A549 treated with dexamethasone at 1 μM for 4 hours (cell line): ENCODE data around the gene STRBP. TPM values are rescaled to one million over a fixed set of nuclear protein-coding genes. Genes with fewer than 3 reads are reported as not detected.

Experiments used
- total RNA-seq: library from RNA; stranded (reverse); fragments of 200-300 nt; extraction: Qiagen RNA extraction; gene quantifications from 5 replicates; pipeline ENCODE4 v1.2.3, GENCODE V29; 2022

Gene STRBP
- 16.2 to 17.9 TPM (median 16.5 TPM) in 5 replicates for total RNA-seq

DNA sequence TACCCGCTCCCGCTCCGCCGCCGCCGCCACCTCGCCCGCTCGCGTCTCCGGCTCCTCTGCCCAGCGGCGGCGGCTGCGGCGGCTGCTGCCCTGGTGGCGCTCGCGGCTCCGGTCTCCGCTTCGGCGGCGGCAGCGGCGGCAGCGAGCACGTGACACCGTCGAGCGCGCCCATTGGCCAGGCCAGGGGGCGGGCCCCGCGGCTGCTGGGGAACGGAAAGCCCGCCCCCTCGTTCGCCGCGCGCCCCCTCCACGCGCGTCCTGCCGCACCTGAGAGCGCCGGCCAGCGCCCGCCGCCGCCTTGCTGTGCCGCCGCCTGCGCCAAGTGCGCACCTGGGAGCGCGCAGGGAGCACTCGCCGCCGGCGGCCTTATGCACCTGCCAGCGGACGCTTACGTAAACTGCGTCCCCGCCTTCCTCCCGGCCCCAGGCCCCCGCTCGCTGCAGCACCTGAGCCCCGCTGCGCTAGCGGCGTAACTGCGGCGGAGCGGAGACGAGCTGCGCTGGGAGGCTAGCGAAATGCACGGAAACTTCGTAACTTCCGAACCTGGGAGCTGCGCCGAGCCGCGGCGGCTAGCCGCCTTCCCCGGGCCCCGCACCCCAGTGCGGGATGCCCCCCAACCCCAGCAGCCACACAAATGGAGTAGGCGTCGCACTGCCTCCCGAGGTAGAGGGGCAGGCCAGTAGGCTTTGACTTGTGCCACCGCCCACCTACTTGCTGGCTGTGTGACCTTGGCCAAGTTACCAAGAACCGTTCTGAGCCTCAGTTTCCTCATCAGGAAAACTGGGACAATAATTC, at the start of gene STRBP:
Gene STRBP, minus strand, starts transcription at position 122 of the 795 bp plus-strand sequence. CDS start 84,452 bp downstream, outside the sequence.

Other genes with a start within 250 kb of the STRBP start
- gene GPR21, start 234.9 kb downstream of the STRBP start, total RNA-seq = not detected in 5 replicates
- 0.07 to 0.20 TPM (median 0.13 TPM) in 5 replicates for gene CRB2, start 87.6 kb upstream of the STRBP start, total RNA-seq